Pulmonary artery endothelial cell (primary cell): ENCODE measurements around the gene NECTIN2. TPM values are rescaled to one million over a fixed set of nuclear protein-coding genes. Genes with fewer than 3 reads are reported as not detected.

ENCODE experiments used
- DNase-seq: peaks from one replicate; pipeline ENCODE4 v3.0.0-alpha.2; 2011; ENCODE audit warnings: low read depth, low spot score
- total RNA-seq: library from RNA; depleted of rRNA; stranded (reverse); fragments of >200 nt; gene quantifications from 2 replicates; pipeline ENCODE4 v1.2.3, GENCODE V29; 2014

The NECTIN2 gene
- total RNA-seq = 101 and 112 TPM in 2 replicates

DNA sequence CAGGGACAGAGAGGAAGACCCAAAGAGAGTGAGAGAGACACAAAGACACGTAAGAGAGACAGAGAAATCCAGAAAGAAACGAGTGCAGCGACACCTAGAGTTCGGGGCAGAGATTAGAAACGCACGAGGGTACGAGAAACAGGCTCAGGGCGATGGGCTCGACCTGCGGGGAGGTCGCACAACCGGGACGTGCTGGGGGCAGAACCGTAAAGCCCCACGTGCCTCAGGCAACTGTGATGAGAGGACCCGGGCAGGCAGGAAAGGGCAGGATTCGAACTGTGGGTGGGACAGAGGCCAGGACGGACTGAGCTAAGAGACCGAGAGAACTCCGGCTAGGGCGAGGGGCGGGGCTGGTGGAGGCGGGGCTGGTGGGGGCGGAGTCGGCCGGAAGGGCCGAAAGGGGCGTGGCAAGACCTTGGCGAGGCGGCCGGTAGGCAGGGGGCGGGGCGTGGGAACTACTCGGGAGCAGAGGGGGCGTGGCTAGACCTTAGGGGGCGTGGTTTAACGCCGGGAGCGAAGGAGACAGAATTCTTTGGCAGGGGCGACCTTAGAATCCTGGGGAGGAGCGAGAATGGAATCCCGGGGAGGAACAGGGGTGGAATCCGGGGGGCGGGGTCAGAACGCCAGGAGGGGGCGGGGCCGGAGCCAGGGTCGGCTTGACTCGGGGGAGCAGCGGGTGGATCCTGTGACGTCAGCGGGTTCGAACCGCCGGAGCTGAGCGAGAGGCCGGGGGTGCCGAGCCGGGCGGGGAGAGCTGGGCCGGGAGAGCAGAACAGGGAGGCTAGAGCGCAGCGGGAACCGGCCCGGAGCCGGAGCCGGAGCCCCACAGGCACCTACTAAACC lies at the start of gene NECTIN2:
TSS of gene NECTIN2 (plus strand) at position 686 of the 843 bp plus-strand sequence. CDS start 229 bp downstream, outside the sequence.
- DNase-seq = peak; percentile 92

DNA sequence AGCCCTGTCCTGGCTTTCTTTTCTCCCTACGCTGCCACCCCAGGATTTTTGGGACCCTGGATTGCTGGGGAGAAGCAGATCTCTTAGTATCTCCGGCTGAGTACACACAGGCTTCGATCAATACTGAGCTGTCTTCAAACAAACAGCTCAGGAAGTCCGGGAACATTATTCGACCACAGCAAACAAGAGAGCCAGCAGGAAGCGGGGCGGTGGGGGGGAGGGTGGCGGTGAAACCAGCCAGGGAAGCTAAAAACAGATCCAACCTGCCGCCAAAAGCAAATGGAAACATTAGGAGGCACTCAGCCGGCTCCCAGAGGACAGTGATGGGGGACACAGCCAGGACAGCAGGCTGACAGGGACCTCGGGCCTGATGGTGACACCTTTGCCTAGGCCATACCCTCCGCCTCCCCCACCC lies 49.4 kb upstream of the NECTIN2 start:
- DNase-seq = no peak

GRCh38 chr19:44799627-44800346 lies 46.3 kb upstream of the NECTIN2 start:
- no peak for DNase-seq

DNA sequence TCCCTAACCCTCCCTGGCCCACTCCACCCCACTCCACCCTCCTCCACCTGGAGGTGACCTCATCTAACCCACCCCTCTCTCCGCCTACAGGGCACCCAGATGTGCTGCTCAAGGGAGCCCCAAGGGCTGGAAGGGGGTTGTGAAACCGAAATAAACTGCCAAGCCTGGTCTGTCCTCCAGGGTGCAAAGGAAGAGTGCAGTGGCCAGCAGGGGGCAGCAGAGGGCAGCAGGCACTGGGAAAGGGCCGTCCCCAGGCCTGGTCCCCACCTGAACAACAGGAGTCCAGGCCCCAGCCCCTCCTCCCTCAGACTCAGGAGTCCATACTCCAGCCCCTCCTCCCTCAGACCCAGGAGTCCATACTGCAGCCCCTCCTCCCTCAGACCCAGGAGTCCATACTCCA lies 45.6 kb upstream of the NECTIN2 start:
- no peak for DNase-seq

GRCh38 chr19:44803442-44804428 lies 42.4 kb upstream of the NECTIN2 start:
- no peak for DNase-seq

GRCh38 chr19:44806291-44806690 lies 39.8 kb upstream of the NECTIN2 start:
- no peak for DNase-seq

- DNase-seq = no peak
These were observed 38.9 kb upstream of the NECTIN2 start for GRCh38 chr19:44807162-44807561.

GRCh38 chr19:44807652-44808462 lies 38.2 kb upstream of the NECTIN2 start:
- DNase-seq = no peak

DNA sequence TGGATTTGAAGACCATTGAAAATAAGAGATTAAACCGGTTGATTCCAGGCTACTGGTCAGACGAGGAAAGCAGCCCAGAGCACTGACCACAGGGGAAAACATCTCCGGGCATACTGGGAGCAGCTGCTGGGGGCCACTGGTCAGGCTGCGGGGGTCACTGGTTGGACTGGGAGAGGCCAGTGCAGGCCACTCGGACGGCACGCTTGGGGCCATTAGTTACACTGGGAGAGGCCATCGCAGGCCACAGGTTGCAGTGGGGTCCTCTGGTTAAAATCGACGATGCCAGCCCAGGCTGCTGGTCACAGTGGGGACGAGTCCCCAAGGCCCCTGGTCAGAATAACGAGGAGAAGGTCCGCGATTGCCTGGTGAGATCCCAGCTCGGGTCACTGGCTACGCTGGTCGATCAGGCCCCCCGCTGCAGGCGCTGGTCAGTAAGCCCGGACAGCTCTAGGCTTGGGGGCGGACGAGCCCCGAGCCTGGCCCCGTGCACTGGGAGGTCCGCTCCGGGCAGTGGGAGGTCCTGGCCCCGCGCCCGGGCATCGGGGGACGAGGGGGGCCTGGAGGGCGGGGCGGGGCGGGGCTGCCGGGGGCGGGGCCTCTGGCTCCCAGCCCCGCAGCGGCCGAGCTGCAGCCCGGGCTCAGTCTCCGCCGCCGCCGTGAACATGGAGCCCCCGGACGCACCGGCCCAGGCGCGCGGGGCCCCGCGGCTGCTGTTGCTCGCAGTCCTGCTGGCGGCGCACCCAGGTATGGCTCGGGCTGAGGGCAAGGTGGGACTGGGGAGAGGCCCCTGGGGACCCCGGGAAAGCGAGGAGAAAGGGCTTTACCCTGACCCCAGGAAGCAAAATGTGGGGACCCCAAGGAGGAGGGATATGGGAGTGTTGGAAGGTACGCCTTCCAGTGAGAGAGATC lies 37.4 kb upstream of the NECTIN2 start, which contains the start of gene BCAM:
TSS of gene BCAM (plus strand) at position 641 of the 909 bp plus-strand sequence. CDS start at position 663, 22 bp downstream.
- no peak for DNase-seq

GRCh38 chr19:44809577-44810233 lies 36.4 kb upstream of the NECTIN2 start:
- no peak for DNase-seq

GRCh38 chr19:44810234-44811121 lies 35.6 kb upstream of the NECTIN2 start:
- no peak for DNase-seq

- DNase-seq = no peak
These were observed 35.0 kb upstream of the NECTIN2 start for GRCh38 chr19:44811122-44811419.

- no peak for DNase-seq
These were observed 33.9 kb upstream of the NECTIN2 start for GRCh38 chr19:44812142-44812718.

DNA sequence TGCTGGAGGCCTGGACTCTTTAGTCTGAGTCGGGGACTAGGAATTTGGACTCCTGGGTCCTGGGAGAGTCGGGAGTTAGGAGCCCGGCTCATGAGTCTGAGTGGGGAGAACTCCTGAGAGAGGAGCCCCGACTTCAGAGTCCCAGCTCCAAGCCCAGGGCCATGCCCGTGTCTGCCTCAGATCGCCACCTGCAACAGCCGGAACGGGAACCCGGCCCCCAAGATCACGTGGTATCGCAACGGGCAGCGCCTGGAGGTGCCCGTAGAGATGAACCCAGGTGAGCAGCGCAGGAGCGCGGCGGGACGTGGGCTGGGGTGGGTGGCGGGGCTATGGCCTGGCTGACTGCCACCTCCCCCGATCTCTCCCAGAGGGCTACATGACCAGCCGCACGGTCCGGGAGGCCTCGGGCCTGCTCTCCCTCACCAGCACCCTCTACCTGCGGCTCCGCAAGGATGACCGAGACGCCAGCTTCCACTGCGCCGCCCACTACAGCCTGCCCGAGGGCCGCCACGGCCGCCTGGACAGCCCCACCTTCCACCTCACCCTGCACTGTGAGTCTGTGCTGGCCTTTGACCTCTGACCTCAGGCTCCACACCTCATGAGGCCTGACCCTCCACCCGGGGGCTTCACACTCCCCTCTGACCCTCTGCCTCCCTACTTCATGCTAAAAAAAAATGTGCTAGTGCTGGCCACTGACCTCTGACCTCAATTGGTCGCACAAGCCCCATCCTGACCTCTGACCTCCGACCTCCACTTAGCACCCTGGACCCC lies 32.8 kb upstream of the NECTIN2 start:
- DNase-seq = no peak

DNA sequence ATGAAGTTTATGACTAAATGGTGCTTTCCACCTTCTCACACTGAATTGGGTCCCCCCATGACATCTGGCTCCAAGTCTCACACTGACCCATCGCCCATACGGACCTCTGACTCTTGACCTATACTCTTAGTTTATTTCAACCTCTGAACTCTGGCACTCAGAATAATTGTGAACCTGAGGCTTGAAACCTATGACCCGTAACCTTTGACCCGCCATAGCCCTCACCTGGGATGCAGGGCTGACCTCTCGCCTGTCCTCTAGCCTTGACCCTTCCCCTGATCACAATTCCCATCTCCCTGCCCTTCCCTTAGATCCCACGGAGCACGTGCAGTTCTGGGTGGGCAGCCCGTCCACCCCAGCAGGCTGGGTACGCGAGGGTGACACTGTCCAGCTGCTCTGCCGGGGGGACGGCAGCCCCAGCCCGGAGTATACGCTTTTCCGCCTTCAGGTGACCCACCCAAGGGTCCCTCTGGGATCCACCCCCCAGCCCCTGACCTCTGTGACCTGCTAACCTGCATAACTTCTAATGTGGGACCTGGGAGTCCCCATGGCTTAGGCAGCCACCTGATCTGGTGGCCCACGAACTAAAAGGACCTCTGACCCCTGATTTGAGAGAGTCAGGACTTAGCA lies 32.1 kb upstream of the NECTIN2 start:
- DNase-seq = no peak

- DNase-seq = no peak
These were observed 31.6 kb upstream of the NECTIN2 start for GRCh38 chr19:44814517-44814916.
